A673 (cell line): ENCODE data around the gene ABLIM3. TPM values are rescaled to one million over a fixed set of nuclear protein-coding genes. Genes with fewer than 3 reads are reported as not detected.

Experiments used
- BruUV-seq: library from RNA; stranded (reverse); fragments of 400-500 nt; replicated peaks from 2 replicates; lab custom pipeline; 2021; lab: Mats Ljungman, UMichigan
- CTCF ChIA-PET: fragments of 300-600 bp; sonication (Branson Sonifier 250); formaldehyde crosslinking; loops from one replicate; lab custom pipeline; 2022; ENCODE audit warnings: antibody characterized with exemption; lab: Charles Lee
- POLR2A ChIA-PET: fragments of 300-600 bp; sonication (Branson Sonifier 250); formaldehyde crosslinking; loops from one replicate; lab custom pipeline; 2022; ENCODE audit warnings: antibody characterized with exemption; ENCODE audit not compliant: low non-redundant PET; lab: Charles Lee
- DNase-seq: peaks from one replicate; pipeline ENCODE4 v3.0.0-alpha.2; 2015; ENCODE audit warnings: low spot score
- H3K27ac ChIP-seq: fragments of 200-600 bp; sonication (generic); 2 replicates; pipeline ENCODE4 v1.5.1; 2016; ENCODE audit warnings: mixed run types, low read depth, mild to moderate bottlenecking, mixed read lengths, antibody characterized with exemption, low read length; ENCODE audit not compliant: poor library complexity, severe bottlenecking
- H3K27me3 ChIP-seq: fragments of 200-600 bp; sonication (generic); replicated peaks from 2 replicates; pipeline ENCODE4 v1.6.1; 2017; ENCODE audit warnings: mixed run types, low read depth, mild to moderate bottlenecking, mixed read lengths, antibody characterized with exemption, low read length; ENCODE audit not compliant: insufficient read depth, poor library complexity
- H3K36me3 ChIP-seq: fragments of 200-600 bp; sonication (generic); 2 replicates; pipeline ENCODE4 v1.6.1; 2016; ENCODE audit warnings: mixed run types, mild to moderate bottlenecking, mixed read lengths, antibody characterized with exemption, low read length; ENCODE audit not compliant: insufficient read depth, poor library complexity, severe bottlenecking
- H3K4me1 ChIP-seq: fragments of 200-600 bp; sonication (generic); 2 replicates; pipeline ENCODE4 v1.6.1; 2017; ENCODE audit warnings: mixed run types, mild to moderate bottlenecking, mixed read lengths, antibody characterized with exemption, low read length; ENCODE audit not compliant: insufficient read depth, poor library complexity, severe bottlenecking
- H3K4me3 ChIP-seq: fragments of 200-600 bp; sonication (generic); 2 replicates; pipeline ENCODE4 v1.5.1; 2016; ENCODE audit warnings: low read depth, mixed run types, mild to moderate bottlenecking, mixed read lengths, low read length; ENCODE audit not compliant: poor library complexity, severe bottlenecking
- H3K9me3 ChIP-seq: fragments of 200-600 bp; sonication (generic); 2 replicates; pipeline ENCODE4 v1.6.1; 2016; ENCODE audit warnings: mixed run types, low read depth, mild to moderate bottlenecking, mixed read lengths, antibody characterized with exemption, low read length; ENCODE audit not compliant: poor library complexity, severe bottlenecking
- CTCF ChIP-seq: fragments of 300-800, 200-600 bp; sonication (generic); conservative IDR thresholded peaks from 2 replicates; pipeline ENCODE4 v1.5.1; 2017; ENCODE audit warnings: low read depth, mild to moderate bottlenecking, antibody characterized with exemption, low read length, moderate library complexity, mixed read lengths
- EZH2 ChIP-seq: fragments of 200-600 bp; sonication (generic); IDR thresholded peaks from 2 replicates; pipeline ENCODE4 v1.6.1; 2017; ENCODE audit warnings: borderline replicate concordance, low read depth, mild to moderate bottlenecking, mixed read lengths, antibody characterized with exemption, low read length; ENCODE audit not compliant: poor library complexity, severe bottlenecking
- intact Hi-C: fragments of 100-400 bp; cut with micrococcal nuclease; formaldehyde crosslinking; loops from one replicate; pipeline ENCODE4 v1.10.0; 2022; ENCODE audit not compliant: unreplicated experiment
- total RNA-seq: library from RNA; stranded (reverse); gene quantifications from 2 replicates; pipeline ENCODE4 v1.2.3, GENCODE V29; 2021

Gene ABLIM3
- total RNA-seq, 1 experiment from 2014 or later = not detected

- no TSS peak for BruUV-seq
- DNase-seq = no peak
- no peak overlapping the region for H3K27ac ChIP-seq
These were observed 31.0 kb downstream of the ABLIM3 start for GRCh38 chr5:149172261-149172660.

GRCh38 chr5:149172709-149173505, 31.6 kb downstream of the ABLIM3 start:
- intact Hi-C loops = no loop called here
- DNase-seq = no peak
- CTCF ChIA-PET = no interaction called here

More at GRCh38 chr5:149172261-149172660, 31.0 kb downstream of the ABLIM3 start:
- intact Hi-C loops = no loop called here
- no peaks in the 10 kb centered on the region for H3K4me1 ChIP-seq
- H3K36me3 ChIP-seq = no peaks in the 10 kb centered on the region
- H3K9me3 ChIP-seq = no peaks in the 10 kb centered on the region
- ChIA-PET POLR2A (no interaction called here), CTCF (no interaction called here)
- no peak overlapping the region for H3K4me3 ChIP-seq
- H3K27me3 ChIP-seq = peaks cover 23% of the 10 kb centered on the region
- TF ChIP-seq CTCF = no peak
- no peak for TF ChIP-seq EZH2

GRCh38 chr5:149174847-149175234, 33.5 kb downstream of the ABLIM3 start:
- ChIA-PET POLR2A (no interaction called here), CTCF (no interaction called here)
- H3K27ac ChIP-seq = no peak overlapping the region
- DNase-seq = no peak
- no peaks in the 10 kb centered on the region for H3K36me3 ChIP-seq
- H3K4me1 ChIP-seq = no peaks in the 10 kb centered on the region
- H3K9me3 ChIP-seq = no peaks in the 10 kb centered on the region
- BruUV-seq = no TSS peak
- peaks cover 35% of the 10 kb centered on the region for H3K27me3 ChIP-seq
- intact Hi-C loops = no loop called here
- H3K4me3 ChIP-seq = no peak overlapping the region
- TF ChIP-seq EZH2 (no peak), CTCF (no peak)

More at GRCh38 chr5:149172709-149173505, 31.6 kb downstream of the ABLIM3 start:
- no peaks in the 10 kb centered on the region for H3K36me3 ChIP-seq
- peaks cover 28% of the 10 kb centered on the region for H3K27me3 ChIP-seq
- H3K4me3 ChIP-seq = no peak overlapping the region
- H3K9me3 ChIP-seq = no peaks in the 10 kb centered on the region
- TF ChIP-seq EZH2 (no peak), CTCF (no peak)
- no peaks in the 10 kb centered on the region for H3K4me1 ChIP-seq
- no TSS peak for BruUV-seq
- POLR2A ChIA-PET = no interaction called here
- no peak overlapping the region for H3K27ac ChIP-seq
